RPMI8226 (cell line): Measurements from ENCODE around the gene NUP54.

ENCODE experiments used
- DNase-seq: peaks from one replicate; pipeline ENCODE4 v3.0.0-alpha.2; 2015

Gene NUP54, protein sequence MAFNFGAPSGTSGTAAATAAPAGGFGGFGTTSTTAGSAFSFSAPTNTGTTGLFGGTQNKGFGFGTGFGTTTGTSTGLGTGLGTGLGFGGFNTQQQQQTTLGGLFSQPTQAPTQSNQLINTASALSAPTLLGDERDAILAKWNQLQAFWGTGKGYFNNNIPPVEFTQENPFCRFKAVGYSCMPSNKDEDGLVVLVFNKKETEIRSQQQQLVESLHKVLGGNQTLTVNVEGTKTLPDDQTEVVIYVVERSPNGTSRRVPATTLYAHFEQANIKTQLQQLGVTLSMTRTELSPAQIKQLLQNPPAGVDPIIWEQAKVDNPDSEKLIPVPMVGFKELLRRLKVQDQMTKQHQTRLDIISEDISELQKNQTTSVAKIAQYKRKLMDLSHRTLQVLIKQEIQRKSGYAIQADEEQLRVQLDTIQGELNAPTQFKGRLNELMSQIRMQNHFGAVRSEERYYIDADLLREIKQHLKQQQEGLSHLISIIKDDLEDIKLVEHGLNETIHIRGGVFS

DNA sequence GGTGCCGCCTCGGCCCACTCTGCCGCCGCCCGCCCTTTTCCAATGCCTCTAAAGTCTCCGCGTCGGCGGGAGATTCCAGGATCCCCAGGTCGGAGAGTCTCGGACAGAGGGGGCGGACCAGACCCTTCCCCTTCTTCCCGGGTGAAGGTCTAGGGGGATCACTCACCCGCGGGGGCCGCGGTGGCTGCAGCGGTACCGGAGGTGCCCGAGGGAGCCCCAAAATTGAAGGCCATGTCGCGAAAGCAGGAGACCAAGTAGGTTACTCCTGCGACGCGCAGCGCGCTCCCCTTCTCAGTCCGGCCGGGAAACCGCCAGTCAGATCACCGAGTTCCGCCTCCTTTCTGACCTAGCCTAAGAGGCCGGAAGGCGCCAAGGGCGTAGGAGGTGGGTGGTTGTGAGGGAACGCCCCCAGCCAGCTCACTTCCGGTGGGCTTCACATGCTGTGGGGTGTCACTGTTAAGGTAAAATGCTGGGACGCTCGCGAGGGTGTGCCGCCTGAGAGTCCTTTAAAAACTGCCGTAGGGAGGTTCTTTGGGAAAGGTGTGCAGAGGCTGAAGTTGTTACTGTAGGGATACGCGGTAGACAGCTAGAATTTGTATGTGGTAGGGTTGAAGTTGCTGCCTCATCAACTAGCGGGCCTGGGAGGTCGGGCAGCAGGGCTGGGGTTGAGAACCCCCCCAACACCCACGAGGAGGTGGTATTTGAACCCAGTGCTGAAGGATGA, at the start of gene NUP54:
TSS of gene NUP54 (minus strand) at position 256 of the 724 bp plus-strand sequence. CDS start at position 233, 23 bp downstream.
- DNase-seq = peak; percentile 93

DNA sequence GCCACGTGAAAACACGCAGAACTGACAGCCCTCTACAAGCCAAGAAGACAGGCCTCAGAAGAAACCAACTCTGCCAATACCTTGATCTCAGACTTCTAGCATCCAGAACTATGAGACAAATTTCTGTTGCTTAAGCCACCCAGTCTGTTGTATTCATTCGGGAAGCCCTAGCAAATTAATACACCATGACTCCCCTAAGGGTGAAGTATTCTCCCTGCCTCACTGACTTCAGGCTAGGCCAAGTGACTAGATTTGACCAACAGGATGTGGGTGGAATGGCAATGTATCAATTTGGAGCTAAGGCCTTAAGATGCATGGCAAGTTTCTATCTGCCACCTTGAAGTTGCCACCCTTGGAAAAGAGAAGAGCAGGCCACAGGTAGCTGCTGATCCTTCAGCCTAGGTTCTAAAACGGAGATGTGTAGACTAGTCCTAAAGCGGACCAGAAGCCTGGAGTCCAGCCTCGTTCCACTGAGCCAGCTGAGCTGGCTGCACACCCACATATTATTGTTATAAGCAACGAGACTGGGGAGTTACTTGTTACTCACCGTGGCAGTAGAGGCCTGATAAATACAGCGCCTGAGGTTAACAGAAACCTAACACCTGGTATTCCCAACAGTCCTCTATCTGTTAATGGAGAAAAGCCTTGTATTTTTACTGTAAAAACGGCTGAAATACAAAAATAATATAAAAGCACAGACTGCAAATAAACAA, 49.0 kb upstream of the NUP54 start:
- no peak for DNase-seq

DNA sequence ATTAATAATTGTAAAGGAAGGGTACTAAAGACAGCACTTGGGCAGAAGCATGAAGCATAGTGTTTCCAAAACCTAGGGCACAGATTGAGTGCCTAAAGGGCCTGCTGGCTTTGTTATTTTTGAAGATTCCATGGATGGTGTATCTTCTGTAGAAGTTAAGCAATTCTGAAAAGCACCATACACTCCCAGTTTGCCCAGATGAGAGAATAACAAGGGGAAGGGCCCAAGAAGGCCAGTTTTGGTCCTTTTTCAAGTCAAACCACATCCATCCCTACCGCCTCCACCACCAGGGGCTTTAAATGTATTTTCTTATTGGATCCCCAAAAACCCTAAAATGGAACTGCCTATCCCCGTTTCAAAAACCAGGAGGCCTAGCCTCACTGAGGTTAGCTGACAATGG, 48.2 kb upstream of the NUP54 start:
- no peak for DNase-seq

DNA sequence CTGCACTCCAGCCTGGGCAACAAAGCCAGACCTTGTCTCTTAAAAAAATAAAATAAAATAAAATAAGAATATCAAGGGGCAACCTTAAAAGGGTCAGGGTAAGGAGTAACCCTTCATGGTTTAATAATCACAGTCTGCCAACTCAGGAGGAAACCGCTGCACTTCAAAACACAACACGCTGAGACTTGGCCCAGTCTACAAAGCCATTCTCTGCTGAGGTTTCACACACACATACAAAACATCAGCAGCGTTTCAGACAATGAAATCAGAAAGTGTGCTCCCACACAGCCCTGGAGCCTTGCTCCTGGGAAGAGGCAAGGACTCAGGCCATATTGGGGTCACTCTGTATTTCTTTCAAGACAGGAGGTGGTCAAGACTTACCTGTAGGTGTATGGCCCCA, 47.1 kb upstream of the NUP54 start:
- DNase-seq = no peak

DNA sequence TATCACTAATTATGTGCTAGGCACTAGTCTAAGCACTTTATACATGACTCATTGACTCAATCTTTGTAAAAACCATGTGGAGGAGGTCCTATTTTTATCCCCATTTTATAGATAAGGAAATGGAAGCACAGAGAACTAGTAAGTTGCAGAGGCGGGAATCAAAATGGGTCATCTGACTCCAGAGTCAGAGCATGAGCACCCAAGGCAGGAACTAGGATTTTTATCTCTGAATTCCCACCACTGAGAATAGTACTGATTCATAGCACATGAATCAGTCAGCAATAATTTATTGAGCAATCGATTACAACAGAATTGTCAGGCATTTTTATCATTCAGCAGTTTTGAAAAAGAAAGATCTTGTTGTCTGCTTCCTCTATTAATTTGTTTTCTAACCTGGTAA, 46.1 kb upstream of the NUP54 start:
- no peak for DNase-seq

DNA sequence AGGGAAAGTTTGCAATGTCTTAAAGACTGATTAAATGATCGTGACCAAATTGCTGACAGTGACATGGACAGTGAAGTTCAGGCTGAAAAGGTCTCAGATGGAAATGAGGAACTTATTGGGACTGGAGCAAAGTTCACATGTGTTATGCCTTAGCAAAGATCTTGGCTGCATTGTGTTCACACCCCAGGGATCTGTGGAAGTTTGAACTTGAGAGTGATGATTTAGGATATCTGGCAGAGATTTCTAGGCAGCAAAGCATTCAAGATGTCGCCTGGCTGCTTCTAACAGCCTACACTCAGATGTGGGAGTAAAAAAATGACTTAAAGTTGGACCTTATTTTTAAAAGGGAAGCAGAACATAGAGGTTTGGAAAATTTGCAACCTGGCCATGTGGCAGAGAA, 44.0 kb upstream of the NUP54 start:
- no peak for DNase-seq

DNA sequence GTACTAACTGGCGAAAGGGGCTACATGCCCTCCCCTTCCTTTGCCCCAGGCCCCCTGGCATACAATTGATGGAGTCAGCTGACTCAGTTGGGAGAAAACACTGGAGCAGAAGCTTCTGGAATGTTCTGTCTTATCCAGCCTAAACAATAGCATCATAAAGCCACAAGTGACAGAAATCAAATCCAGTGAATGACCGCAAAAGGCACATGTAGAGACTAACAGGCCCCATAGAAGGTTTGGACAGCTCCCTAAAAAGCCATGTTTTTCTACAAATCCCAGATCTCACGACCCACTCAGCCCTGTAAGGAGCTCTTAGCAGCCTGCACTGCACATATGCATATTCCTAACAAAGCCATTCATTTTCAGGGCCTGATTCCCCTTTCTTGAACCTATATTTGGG, 40.4 kb upstream of the NUP54 start:
- DNase-seq = no peak

DNA sequence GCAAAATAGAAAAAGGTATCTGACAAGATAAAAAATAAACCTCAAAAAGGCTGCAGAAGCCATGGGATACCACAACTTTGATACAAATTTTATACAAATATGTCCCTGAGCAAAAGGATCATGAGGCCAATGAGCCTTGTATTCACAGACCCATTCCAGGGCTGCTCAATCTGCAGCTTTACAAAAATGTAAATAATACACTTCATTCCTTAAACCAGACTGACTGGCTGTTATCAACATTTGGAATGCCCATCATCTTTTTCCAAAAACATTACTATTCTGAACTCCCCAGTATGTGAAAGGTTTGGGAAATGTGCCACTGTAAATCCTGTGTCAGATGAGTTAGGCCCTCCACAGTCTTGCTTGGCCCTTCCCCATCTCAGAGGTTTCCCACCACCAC, 40.0 kb upstream of the NUP54 start:
- no peak for DNase-seq

DNA sequence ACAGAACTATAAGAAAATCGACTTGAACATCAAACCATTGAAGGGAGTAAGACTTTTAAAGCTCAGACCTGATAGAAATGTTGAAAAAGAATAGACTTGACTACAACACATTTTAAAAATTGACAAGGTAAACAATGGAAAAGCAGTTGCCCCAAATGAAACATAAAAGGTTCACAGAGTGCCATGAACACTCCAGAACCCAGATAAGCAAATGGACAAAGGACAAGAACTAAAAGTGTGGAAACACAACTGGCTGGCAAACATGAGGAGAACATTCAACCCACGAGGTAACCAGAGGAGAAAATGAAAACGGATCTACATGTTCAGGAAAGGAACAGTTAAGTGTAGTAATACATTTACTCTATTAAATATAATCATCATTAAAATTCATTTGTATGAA, 39.0 kb upstream of the NUP54 start:
- DNase-seq = no peak

DNA sequence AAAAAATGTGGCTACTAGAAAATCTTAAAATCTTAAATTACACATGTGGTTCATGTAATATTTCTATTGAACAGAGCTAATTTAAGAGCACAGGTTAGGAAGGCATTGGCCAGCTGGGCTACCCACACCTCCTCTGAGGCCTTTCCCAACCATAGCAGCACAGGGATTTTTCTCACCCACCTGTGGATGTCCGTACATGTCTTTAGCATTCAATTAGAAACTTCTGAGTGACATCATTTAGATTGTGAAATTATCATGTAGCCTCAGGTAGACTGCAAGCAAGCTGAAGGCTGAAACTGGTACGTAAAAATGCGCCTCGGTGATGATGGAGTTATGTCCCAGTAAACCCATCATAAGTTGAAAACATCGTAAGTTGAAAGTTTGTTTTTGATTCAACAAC, 34.3 kb upstream of the NUP54 start:
- no peak for DNase-seq

DNA sequence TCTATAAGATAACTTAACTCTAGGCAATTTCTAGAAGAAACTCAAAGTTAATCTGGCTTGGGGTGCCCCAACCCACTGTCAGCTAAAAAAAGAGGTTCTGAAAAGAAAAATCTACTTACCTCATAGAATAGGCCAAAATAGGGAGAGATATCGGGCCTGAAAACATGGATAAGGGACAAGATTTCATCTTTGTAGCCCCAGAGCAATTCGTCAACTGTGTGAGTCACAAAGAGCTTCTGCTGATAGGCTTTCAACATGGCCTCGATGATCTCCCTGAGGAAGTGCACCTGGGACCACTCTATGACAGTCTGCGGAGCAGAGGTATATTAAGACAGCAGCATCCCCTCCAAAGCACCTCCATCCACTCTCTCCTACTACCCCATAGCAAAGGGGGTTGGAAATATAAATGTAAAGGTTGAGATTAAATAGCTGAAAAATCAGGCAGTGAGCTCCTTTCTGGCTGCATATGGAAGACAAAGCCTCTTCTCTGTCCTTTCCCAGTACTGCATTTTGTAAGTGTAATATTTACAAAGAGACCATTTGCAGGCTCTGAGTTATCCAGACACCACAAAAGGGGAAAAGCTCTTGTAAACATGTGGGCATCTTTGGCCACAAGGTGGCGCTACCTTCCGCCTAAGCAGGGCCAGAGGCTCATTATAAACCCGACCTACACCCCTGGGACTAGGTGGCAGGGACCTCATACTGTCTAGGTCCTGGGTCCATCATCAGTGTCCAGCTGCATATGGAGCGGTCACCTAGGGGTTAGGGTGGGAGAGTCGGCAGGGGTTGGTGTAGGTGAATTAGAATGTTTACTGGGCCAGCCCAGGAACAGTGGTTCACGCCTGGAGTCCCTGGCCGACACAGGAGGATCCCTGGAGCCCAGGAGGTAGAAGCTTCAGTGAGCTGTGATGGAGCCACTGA, 31.5 kb upstream of the NUP54 start:
- peak; percentile 78 for DNase-seq

DNA sequence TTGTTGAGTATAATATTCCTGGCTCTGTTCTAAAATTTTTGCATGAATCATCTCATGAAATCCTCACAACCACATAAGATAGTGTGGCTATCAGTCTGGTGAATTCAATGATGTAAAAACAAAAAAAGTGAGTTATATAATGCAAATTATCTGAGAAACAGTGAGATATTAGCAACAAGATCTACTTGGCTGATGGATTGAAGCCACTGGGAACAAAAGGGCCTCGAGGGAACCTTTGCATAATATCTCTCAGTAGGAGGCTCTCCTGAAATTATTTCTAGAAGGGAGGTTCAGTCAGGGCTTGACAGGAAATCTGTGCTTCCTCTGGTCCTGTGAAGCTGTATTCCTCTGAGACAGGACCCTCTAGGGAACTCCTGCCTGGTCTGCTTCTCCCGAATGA, 30.1 kb upstream of the NUP54 start:
- DNase-seq = no peak

DNA sequence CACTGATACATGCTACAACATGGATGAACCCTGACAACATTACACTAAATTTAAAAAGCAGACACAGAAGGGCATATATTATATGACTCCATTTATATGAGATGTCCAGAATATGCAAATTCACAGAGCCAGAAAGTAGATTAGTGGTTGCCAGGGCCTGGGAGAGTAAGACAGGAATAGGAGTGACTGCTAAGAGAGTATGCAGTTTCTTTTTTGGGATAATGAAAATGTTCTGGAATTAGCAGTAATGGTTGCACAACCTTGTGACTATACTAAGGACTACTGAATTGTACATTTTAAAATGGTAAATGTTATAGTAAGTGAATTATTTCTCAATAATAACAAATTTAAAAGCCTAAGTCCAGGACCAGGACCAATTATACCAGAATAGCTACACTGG, 29.5 kb upstream of the NUP54 start:
- DNase-seq = no peak

DNA sequence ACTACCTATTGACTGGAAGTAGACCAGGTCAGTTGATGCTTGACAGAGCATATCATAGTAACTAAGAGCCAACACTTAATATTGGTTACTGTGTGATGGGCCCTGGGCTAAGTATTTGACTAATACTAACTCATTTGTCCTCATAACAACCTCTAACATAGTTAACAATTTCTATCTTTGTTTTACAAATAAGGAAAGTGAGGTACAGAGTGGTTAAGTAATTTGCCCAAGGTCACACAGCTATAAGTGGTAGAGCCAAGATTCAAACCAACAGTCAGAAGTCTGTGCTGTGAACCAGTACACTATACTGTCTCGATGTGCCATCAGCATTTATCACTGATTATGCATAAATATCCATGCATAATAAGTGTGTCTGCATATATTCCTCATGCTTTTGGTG, 27.1 kb upstream of the NUP54 start:
- DNase-seq = no peak

DNA sequence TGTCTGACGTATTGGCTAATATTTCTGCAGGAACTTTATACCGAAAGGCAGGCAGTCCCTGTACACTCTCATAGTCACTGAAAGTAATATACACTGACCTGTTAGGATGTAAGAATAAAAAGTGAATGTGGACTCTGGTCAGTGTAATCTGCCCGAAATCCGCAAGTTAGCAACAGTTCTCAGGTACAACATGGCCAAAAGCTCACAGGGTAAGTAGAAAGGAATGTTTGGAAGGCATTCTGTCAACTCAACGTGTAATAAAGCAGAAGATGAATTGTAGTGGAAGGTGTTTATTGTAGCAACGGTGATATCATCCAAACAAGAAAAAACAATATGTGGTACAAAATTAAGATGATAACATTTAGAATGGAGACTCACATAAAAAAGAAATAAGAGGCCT, 26.0 kb upstream of the NUP54 start:
- no peak for DNase-seq

DNA sequence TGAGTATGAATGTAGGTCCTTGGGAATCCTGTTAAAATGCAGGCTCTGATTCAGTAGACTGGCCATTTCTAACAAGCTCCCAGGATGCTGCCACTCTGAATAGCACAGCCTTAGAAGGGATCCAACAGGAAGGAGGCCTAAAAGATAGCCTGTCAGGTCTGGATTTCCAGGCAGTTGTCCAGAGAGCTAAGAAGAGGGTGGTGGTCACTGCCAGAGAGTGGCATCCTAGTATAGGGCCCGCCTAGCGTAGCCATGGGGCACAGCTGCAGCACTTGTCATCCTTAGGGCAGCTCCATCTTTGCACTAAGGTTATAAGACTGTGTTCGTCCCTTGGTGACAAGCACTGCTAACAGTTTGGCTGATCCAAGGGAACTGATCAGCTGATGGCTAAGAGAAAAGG, 20.5 kb upstream of the NUP54 start:
- no peak for DNase-seq

DNA sequence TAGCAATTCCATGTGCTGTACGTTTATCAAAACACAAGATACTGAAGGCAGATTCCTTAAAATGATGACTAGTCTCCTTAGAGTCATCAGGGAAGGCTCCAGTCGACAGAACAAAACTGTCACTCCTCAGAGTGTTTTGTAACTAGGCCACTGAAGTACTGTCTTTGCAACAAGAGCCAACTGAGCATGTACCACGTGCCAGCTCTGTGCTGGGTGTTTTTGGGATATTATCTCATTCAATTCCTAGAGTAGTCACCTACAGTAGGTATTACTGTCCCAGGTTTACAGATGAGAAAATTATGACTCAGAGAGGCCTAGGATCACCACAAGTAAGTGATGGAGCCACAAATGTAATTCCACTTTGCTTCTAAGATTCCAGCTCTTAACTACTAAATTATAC, 18.3 kb upstream of the NUP54 start:
- no peak for DNase-seq

DNA sequence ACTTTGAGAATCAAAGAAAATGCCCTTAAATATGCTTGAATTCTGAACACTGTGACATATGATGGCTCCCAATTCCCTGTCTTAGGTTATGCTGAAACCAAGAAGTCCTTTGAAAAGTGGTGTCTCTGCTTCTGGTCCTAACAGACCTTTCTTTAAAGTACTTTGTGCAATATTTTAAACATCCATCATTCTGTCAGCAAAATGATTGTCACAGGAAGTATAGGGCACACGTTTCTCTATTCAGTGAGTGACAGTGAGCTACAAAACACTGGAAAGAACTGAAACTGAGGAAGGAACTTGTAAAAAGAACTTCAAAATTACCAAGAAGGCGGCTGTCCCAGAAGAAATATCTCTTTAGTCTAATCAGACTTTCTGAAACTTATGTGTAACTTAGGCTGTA, 12.2 kb upstream of the NUP54 start:
- no peak for DNase-seq

DNA sequence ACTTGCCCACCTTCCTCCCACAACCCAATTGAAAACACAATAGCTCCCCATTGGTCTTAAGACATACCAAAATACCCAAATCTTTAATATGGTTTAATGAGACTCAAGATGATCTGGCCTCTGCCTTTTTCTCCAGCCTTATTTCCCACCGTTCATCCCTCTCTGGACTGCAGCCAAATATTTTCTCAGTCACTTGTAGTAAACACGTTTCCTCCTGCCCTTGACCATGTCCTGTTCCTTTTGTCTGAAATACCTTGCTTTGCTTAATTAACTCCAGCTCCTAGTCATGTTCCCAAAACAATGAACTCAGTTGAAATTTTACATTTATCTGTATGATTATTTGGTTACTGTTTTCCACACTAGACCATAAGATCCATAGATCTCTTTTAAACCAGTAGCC, 8.4 kb upstream of the NUP54 start:
- no peak for DNase-seq

DNA sequence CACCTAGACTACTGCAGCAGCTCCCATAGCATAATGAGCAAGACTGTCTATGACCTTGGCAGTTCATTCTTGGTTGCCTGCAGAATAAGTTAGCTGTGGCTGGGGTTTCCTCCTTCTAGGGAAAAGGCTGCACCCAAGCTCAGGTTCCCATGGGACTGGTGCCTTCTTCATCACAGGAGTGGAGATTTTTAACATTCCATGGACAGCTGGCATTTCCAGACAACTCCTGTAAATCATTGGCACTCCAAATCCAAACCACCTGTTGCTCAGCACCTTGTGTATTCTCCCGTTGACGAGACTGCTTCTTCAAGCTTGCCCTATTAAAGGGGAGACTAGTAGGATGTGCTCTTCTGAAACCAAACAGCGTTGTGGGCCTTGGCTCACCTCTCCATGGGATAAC, 7.8 kb upstream of the NUP54 start:
- DNase-seq = no peak

DNA sequence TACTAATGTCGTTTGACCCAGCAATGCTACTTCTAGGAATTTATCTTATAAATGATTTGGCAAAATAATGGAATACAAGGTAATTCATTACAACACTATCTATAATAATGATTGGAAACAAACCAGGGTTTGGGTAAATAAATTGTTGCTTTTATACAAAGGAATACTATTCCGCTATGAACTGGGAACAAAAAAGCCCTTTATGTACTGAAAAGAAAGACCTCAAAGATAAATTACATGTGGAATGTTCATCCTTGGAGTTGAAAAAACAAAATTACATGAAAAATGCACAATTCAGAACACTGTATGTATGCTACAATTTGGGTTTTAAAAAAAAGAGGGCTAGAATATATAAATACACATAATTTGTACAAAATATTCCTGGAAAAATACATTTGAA, 5.2 kb upstream of the NUP54 start:
- no peak for DNase-seq

DNA sequence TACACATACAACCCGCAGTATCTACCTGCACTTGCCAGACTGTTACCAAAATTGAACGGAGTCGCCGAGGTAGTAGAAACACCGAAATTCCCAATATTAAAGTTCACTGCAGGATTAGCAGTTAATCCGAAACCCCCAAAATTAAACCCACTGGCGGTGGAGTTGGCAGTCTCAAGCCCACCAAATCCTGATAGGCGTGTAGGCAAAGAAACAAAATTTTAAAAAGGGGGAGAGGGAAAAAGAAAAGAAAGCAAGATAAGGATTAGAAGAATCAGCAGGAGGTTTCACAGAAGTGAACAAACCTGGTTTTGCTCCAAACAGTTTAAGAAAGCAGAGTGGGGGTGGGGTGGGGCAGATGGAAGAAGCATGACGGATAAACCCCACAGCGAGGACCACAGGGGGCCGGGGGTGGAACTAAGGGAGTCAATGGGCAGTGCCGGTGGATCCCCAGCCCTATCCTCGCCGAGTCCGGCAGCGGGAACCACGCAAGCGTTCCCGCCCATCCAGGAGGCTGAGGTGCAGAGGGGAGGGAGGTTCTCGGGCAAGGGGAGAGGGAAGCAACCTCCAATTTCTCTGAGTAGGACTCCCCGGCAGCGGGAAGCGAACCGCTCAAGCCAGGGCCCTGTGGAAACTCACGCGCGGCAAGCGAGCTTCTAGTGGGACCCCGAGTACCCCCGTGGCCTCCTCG, 599 bp downstream of the NUP54 start:
- DNase-seq = peak; percentile 51
